HG03565 (cell line): ENCODE data around the gene ZFP2.

ENCODE experiments used
- ATAC-seq: cut with Tn5 transposase; IDR thresholded peaks from one replicate; pipeline ENCODE4 v1.9.1; 2021; ENCODE audit warnings: mild to moderate bottlenecking, moderate library complexity; ENCODE audit not compliant: unreplicated experiment

Gene ZFP2

DNA sequence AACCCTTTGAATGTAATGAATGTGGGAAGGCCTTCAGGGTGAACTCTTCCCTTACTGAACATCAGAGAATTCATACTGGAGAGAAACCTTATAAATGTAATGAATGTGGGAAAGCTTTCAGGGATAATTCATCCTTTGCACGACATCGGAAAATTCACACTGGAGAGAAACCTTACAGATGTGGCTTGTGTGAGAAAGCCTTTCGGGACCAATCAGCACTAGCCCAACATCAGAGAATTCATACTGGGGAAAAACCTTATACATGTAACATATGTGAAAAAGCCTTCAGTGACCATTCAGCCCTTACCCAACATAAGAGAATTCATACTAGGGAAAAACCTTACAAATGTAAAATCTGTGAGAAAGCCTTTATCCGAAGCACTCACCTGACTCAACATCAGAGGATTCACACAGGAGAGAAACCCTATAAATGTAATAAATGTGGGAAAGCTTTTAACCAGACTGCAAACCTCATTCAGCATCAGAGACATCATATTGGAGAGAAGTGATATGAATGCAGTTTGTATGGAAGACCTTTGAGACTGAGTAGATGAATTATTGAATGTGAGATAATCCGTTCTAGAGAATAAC, 69.8 kb downstream of the ZFP2 start:
- ATAC-seq = no peak

DNA sequence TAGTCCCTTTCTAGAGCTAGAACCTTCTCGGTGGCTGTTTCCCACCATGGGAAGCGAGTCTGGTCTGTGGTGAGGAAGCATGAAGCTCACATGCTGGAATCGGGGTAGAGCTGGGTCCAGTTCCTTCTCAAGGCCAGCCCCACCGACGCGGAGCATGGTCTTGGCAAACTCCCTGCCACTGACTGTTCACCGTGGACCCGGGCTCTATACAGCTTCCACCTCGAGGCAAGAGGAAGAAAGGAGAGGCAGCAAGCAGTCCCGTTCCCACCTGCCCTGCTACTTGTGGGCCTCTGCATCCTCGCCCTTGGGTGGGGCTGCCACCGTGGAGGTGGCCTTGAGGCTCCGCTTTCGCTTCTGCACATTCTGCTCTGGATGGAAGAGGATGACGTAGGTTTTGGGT, 85.7 kb downstream of the ZFP2 start:
- ATAC-seq = no peak
